GM23248 (cell line): ENCODE data around the gene MAP1LC3B2. TPM values are rescaled to one million over a fixed set of nuclear protein-coding genes. Genes with fewer than 3 reads are reported as not detected.

Experiments
- DNase-seq: peaks from one replicate; pipeline ENCODE4 v3.0.0-alpha.2; 2015
- H2AFZ ChIP-seq: fragments of 200-600 bp; sonication (generic); 2 replicates; pipeline ENCODE4 v1.6.1; 2016; ENCODE audit warnings: antibody characterized with exemption
- H3F3A ChIP-seq: fragments of 200-600 bp; sonication (generic); 2 replicates; pipeline ENCODE4 v1.6.1; 2016; ENCODE audit warnings: mild to moderate bottlenecking, antibody characterized with exemption, mixed run types; ENCODE audit not compliant: insufficient read depth
- H3K27ac ChIP-seq: fragments of 200-600 bp; sonication (generic); 2 replicates; pipeline ENCODE4 v1.5.1; 2016; ENCODE audit warnings: mild to moderate bottlenecking
- H3K27me3 ChIP-seq: fragments of 200-600 bp; sonication (generic); replicated peaks from 2 replicates; pipeline ENCODE4 v1.6.1; 2016; ENCODE audit warnings: mild to moderate bottlenecking; ENCODE audit not compliant: insufficient read depth
- H3K36me3 ChIP-seq: fragments of 200-600 bp; sonication (generic); 2 replicates; pipeline ENCODE4 v1.6.1; 2016; ENCODE audit warnings: low read depth, mild to moderate bottlenecking
- H3K4me1 ChIP-seq: fragments of 200-600 bp; sonication (generic); 2 replicates; pipeline ENCODE4 v1.6.1; 2016; ENCODE audit warnings: mild to moderate bottlenecking; ENCODE audit not compliant: insufficient read depth
- H3K4me2 ChIP-seq: fragments of 200-600 bp; sonication (generic); one replicate; pipeline ENCODE4 v1.6.1; 2016; ENCODE audit warnings: mild to moderate bottlenecking; ENCODE audit not compliant: unreplicated experiment
- H3K4me3 ChIP-seq: fragments of 200-600 bp; sonication (generic); 2 replicates; pipeline ENCODE4 v1.5.1; 2016; ENCODE audit warnings: mild to moderate bottlenecking
- H3K79me2 ChIP-seq: fragments of 200-600 bp; sonication (generic); 2 replicates; pipeline ENCODE4 v1.6.1; 2016; ENCODE audit warnings: mild to moderate bottlenecking; ENCODE audit not compliant: insufficient read depth
- H3K9ac ChIP-seq: fragments of 200-600 bp; sonication (generic); 2 replicates; pipeline ENCODE4 v1.6.1; 2016; ENCODE audit warnings: mild to moderate bottlenecking
- H3K9me2 ChIP-seq: fragments of 200-600 bp; sonication (generic); 2 replicates; pipeline ENCODE4 v1.6.1; 2016; ENCODE audit warnings: mixed run types, mild to moderate bottlenecking, moderate library complexity; ENCODE audit not compliant: insufficient read depth
- H3K9me3 ChIP-seq: fragments of 200-600 bp; sonication (generic); one replicate; pipeline ENCODE4 v1.6.1; 2017; ENCODE audit warnings: low read depth
- H4K20me1 ChIP-seq: fragments of 200-600 bp; sonication (generic); 2 replicates; pipeline ENCODE4 v1.6.0; 2016; ENCODE audit not compliant: insufficient read depth
- EZH2 ChIP-seq: fragments of 200-600 bp; sonication (generic); IDR thresholded peaks from 2 replicates; pipeline ENCODE4 v1.6.1; 2018; ENCODE audit warnings: antibody characterized with exemption, mild to moderate bottlenecking; ENCODE audit not compliant: insufficient read depth, poor library complexity, severe bottlenecking
- EZH2phosphoT487 ChIP-seq: fragments of 200-600 bp; sonication (generic); IDR thresholded peaks from 2 replicates; pipeline ENCODE4 v1.6.1; 2018; ENCODE audit warnings: antibody characterized with exemption, moderate library complexity, mild to moderate bottlenecking, low read depth; ENCODE audit not compliant: insufficient read depth
- WGBS, 2 experiments: methylation state at CpG; one replicate each; pipeline ENCODE4 v1.1.6; 2015 to 2017; ENCODE audit warnings: low lambda C conversion rate in 2 of 2, low coverage in 1 of 2; ENCODE audit errors: missing lambda C conversion rate in 2 of 2; 5-methylcytosine and 5-hydroxymethylcytosine counted together
- in situ Hi-C: fragments of 300-500 bp; cut with MboI; formaldehyde crosslinking; loops from 2 replicates; pipeline ENCODE4 v1.15.0; 2020
- polyA plus RNA-seq: library from polyadenylated mRNA; unstranded; fragments of >200 nt; fragmentation: Nextera tagmentation; extraction: Ambion mirVana; gene quantifications from 2 replicates; pipeline ENCODE4 v1.2.1, GENCODE V29; 2016
- total RNA-seq: library from RNA; depleted of rRNA; stranded (reverse); fragments of >200 nt; shearing (Covaris generic); gene quantifications from 2 replicates; pipeline ENCODE4 v1.2.3, GENCODE V29; 2014

The MAP1LC3B2 gene
- total and polyA plus RNA-seq, 2 experiments from 2014 or later: 0.32 to 9.0 TPM

DNA sequence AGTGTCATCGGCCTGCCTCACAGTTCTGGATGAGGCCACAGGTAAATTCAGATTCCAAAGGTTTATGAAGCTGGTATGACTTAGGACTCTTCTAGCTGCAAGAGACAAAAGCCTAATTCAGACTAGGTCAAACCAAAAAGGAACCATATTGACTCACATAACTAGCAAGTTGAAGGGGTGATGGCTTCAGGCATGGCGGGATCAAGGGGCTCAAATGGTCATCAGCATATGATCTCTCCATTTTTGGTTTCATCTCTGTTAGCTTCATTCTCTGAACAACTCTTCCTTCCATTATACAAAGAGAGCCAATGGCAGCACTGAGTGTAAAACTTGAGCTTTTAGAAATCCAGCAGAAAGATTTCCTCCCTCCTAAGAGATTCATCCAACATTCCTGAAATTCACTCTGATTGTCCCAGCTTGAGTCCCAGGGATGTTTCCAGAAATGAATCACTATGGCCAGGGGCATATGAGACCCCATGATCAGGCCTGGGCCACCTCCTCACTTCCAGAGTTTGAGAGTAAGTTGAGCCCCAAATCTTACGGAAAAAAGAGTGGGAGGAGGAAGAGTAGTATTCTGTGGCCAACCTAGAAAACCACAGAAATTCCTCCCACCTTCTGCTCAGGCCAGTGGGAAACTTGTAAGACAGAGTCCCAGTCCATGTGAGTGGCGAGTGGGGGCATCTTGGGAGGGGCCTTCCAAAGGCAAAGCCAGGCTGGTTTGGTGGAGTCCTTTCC lies 2.0 kb upstream of the MAP1LC3B2 start:
- Histone ChIP-seq H4K20me1 (no peaks in the 10 kb centered on the region), H3K27me3 (no peaks in the 10 kb centered on the region), H3K36me3 (no peaks in the 10 kb centered on the region), H3K4me1 (peaks cover 21% of the 10 kb centered on the region), H3K79me2 (no peaks in the 10 kb centered on the region), H3K9me3 (no peaks in the 10 kb centered on the region), H3K9ac (no peak overlapping the region), H3K4me2 (no peak overlapping the region), H3K27ac (no peak overlapping the region), H3K9me2 (no peaks in the 10 kb centered on the region), H2AFZ (0 out of 2 replicates have a peak overlapping the region, but pooled peaks have one; percentile 14), H3K4me3 (no peak overlapping the region), H3F3A (peaks cover 11% of the 10 kb centered on the region; the same call in 1 of the 2 replicates)
- in situ Hi-C loops: no loop called here
- no peak for TF ChIP-seq EZH2
- TF ChIP-seq EZH2phosphoT487: no peak
- 78 to 88% methylated on average over 4 of the region's 4 CpGs for WGBS, 2 experiments
- peak; percentile 47 for DNase-seq

DNA sequence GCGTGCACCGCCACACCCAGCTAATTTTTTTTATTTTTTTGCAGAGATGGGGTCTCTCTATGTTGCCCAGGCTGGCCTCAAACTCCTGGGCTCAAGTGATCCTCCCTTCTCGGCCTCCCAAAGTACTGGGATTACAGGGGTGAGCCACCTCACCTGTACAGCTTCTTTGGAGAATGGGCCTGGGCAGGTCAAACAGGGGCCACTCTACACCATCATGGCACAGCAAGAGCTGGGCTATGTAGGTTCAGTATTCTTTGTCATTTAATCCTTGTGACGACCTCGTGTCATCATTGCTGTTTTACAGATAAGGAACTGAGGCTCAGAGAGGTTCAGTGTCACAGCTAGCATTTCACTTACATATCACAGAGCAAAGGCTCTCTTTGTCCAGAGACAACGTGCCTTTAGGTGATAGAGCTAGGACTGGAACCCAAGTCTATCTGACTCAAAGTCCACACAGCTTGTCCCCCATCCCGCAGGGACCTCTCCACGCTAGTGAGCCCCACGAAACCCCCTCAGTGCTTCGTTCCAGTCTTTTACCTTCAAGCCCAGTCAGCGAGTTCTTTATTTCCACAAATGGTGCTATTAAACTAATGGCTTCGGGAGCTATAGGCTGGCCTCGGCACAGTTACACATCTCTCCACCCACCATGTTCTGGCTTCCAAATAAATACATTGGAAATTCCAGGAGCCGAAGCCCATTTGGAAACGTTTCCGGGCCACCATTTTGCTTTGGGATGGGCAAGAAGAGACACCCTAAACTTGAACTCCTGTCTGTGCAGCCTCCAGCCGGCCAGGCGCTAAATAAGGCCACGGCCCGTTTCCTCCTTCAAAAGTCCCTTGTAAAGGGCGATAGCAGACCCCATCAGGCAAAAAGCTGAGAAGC lies 660 bp upstream of the MAP1LC3B2 start:
- in situ Hi-C loops: no loop called here
- Histone ChIP-seq H2AFZ (peak overlapping the region; percentile 81), H3K4me2 (peak overlapping the region; percentile 32)

GRCh38 chr12:116561181-116561821 lies 2.1 kb downstream of the MAP1LC3B2 start:
- H3K4me1 ChIP-seq: peaks cover 17% of the 10 kb centered on the region
- H3K4me2 ChIP-seq: no peak overlapping the region
- H3K79me2 ChIP-seq: no peaks in the 10 kb centered on the region
- no peaks in the 10 kb centered on the region for H3K9me2 ChIP-seq
- TF ChIP-seq EZH2: no peak
- no peak for TF ChIP-seq EZH2phosphoT487
- H4K20me1 ChIP-seq: no peaks in the 10 kb centered on the region
- H3K27me3 ChIP-seq: no peaks in the 10 kb centered on the region
- peaks cover 11% of the 10 kb centered on the region; the same call in 1 of the 2 replicates for H3F3A ChIP-seq
- H2AFZ ChIP-seq: no peak overlapping the region
- H3K9me3 ChIP-seq: no peaks in the 10 kb centered on the region
- H3K9ac ChIP-seq: no peak overlapping the region
- WGBS, 2 experiments: 92% methylated on average over 6 of the region's 6 CpGs
- DNase-seq: no peak
- no peak overlapping the region for H3K27ac ChIP-seq
- no peak overlapping the region for H3K4me3 ChIP-seq
- H3K36me3 ChIP-seq: no peaks in the 10 kb centered on the region
- in situ Hi-C loops: no loop called here

More for the DNA sequence above, 660 bp upstream of the MAP1LC3B2 start:
- Histone ChIP-seq H3K79me2 (no peaks in the 10 kb centered on the region), H4K20me1 (no peaks in the 10 kb centered on the region), H3K4me3 (no peak overlapping the region), H3K9ac (peak overlapping the region; percentile 72), H3K27me3 (no peaks in the 10 kb centered on the region), H3K27ac (peak overlapping the region; percentile 87), H3K4me1 (peaks cover 17% of the 10 kb centered on the region), H3K36me3 (no peaks in the 10 kb centered on the region), H3K9me3 (no peaks in the 10 kb centered on the region), H3K9me2 (no peaks in the 10 kb centered on the region), H3F3A (peaks cover 11% of the 10 kb centered on the region; the same call in 1 of the 2 replicates)
- DNase-seq: no peak
- WGBS, 2 experiments: 95% methylated on average over 21 of the region's 21 CpGs
- no peak for TF ChIP-seq EZH2phosphoT487
- TF ChIP-seq EZH2: no peak

DNA sequence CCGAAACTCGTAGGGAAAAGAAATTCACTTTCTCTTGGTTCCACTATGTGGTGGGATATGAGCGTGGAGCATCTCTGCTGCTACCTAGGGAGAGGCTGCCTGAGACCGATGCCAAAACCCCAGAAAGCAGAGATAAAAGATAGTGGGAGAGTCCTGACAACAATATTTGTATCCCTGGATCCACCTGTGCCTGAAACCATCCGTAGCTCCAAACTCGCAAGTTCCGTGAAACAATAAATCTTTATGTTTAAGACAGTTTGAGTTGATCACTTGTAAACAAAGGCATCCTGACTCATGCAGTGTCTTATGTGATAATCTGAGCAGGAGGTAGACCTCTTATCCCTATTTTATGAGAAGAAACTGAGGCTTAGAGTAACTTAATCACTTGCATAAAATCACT lies 2.9 kb downstream of the MAP1LC3B2 start:
- no peaks in the 10 kb centered on the region for H4K20me1 ChIP-seq
- H3K27me3 ChIP-seq: no peaks in the 10 kb centered on the region
- WGBS, 2 experiments: 91 to 96% methylated on average over 7 of the region's 7 CpGs
- no peak for TF ChIP-seq EZH2phosphoT487
- no peak for TF ChIP-seq EZH2
- H3K27ac ChIP-seq: no peak overlapping the region
- in situ Hi-C loops: no loop called here
- no peak overlapping the region for H2AFZ ChIP-seq
- no peaks in the 10 kb centered on the region for H3K36me3 ChIP-seq
- no peaks in the 10 kb centered on the region for H3K79me2 ChIP-seq
- peaks cover 11% of the 10 kb centered on the region; the same call in 1 of the 2 replicates for H3F3A ChIP-seq
- no peak overlapping the region for H3K9ac ChIP-seq
- H3K4me3 ChIP-seq: no peak overlapping the region
- peaks cover 17% of the 10 kb centered on the region for H3K4me1 ChIP-seq
- H3K9me2 ChIP-seq: no peaks in the 10 kb centered on the region
- no peak for DNase-seq
- H3K4me2 ChIP-seq: no peak overlapping the region
- no peaks in the 10 kb centered on the region for H3K9me3 ChIP-seq
